HT1080 (cell line): ENCODE data around the gene FAM72A. TPM values are rescaled to one million over a fixed set of nuclear protein-coding genes. Genes with fewer than 3 reads are reported as not detected.
"Not testable (repeated sequence)": the region's sequence is repeated elsewhere in the genome, so short reads cannot be mapped to it uniquely, and the experiment has no call there.

Experiments
- DNase-seq: peaks from one replicate; pipeline ENCODE4 v3.0.0-alpha.2; 2015; ENCODE audit warnings: low read depth
- total RNA-seq: library from RNA; depleted of rRNA; stranded (reverse); fragments of >200 nt; shearing (Covaris generic); gene quantifications from 2 replicates; pipeline ENCODE4 v1.2.3, GENCODE V29; 2014; rRNA removed

The FAM72A gene
- total RNA-seq, 1 experiment from 2014 or later = 15.0 TPM

DNA sequence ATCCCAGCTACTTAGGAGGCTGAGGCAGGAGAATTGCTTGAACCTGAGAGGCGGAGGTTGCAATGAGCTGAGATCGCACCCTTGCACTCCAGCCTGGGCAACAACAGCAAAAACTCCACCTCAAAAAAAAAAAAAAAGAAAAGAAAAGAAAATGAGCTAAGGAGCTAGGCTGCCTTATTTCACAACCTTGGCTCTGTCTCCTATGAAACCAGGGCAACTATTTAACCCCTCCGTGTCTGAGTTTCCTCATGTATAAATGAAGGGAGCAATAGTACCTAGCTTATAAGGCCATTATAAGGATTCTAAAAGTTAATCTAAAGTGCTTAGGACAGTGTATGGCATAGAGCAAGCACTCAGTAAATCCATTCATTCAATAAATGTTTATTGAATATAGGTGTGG is 32.8 kb downstream of the FAM72A start:
- not testable (repeated sequence) for DNase-seq

GRCh38 chr1:206167350-206168029 is 35.1 kb downstream of the FAM72A start:
- not testable (repeated sequence) for DNase-seq

DNA sequence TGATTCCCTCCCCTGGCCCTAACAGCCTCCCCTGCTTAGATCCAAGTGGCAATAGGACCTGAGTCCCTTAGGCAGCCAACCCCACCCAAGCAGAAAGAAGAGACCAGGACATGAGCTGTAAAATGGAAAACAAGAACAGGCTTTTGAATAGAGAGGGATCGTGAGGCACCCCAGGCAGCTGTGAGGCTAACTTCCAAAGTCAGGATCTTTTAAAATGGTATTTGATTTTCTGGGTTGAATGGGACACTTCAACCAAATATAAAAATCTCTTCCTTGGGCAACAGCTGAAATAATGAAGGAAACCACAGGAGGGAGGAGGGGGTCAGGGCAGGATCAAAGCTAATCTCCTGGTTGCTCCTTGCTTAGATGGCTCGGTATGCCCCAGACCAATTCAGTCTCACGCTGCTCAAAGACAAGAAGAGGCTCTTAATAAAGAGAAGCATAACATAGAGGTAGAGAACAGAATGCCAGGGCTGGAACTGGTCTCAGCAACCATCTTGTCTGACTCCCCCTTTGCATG is 56.8 kb downstream of the FAM72A start:
- DNase-seq = no peak

DNA sequence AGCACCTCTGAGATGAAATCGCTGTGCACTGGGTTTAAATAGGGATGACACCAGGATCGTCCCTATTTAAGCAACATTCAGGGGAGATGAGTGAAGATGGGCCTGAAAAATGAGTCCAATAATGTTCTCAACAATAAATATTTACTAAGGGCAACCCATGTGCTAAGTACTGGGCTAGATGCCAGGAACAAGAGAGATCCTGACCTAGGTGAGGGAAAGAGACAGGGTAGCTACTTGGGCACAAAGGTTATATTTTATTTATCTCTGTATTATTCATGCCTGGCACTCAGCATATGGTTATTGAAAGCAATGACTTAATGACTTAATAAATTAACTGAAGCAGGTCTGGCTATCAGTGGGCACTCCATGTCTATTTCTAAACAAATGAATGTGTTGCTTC is 58.0 kb downstream of the FAM72A start:
- DNase-seq = no peak

GRCh38 chr1:206143537-206144172 is 59.0 kb downstream of the FAM72A start:
- no peak for DNase-seq

DNA sequence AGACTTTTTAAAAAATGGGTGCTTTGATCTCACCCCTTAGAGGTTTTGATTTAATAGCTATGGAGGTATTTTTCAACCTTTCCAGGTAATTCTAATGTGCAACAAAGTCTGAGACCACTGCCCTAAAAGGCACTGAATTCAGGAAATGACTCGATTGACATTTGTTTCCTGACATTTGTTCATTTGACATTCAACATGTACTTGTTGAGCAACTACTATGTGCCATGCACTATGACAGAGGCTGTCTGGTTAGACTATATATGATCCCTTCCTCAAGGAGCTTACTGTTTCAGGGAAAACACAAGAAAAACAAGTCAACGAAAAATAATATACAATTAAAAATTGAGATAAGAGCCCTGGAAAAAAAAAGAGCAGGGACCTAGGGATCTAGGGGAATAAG is 59.9 kb downstream of the FAM72A start:
- no peak for DNase-seq

- DNase-seq = no peak
These were observed 60.6 kb downstream of the FAM72A start for GRCh38 chr1:206142011-206142410.

DNA sequence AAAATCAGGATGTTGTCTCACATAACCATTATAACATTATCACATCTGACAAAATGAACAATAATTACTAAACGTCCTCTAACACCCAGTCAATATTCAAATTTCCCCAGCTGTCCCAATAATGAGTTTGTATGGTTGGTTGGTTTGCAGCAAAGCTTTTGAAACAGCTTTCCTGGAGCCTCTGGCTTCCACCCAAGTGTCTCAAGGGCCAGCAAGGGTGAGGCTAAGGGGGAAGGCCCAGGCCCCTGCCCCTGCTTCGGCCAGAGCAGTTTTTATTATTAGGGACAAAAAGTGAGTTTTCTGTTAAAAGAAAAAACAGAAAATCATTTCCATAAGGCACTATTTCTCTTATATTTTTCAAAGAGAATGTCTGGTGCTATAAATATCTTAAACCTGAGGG is 66.4 kb downstream of the FAM72A start:
- DNase-seq = no peak

Other genes with a start within 250 kb of the FAM72A start
- gene RAB7B, start 199.4 kb downstream of the FAM72A start, total RNA-seq = 0.10 TPM in 1 of 2 replicates, not detected in the other
- gene CTSE, start 178.9 kb downstream of the FAM72A start, total RNA-seq = 0.17 and 0.34 TPM in 2 replicates
- not detected in 2 replicates for gene RHEX, start 149.7 kb downstream of the FAM72A start, total RNA-seq
- not detected in 2 replicates for gene AVPR1B, start 85.5 kb downstream of the FAM72A start, total RNA-seq
- 47.8 and 58.6 TPM in 2 replicates for gene SRGAP2, start 702 bp upstream of the FAM72A start, total RNA-seq